ENCODE measurements around the gene C1GALT1. TPM values are rescaled to one million over a fixed set of nuclear protein-coding genes. Genes with fewer than 3 reads are reported as not detected.

Gene C1GALT1
- total RNA-seq, 1 experiment from 2014 or later: 81.5 TPM

GRCh38 chr7:7188742-7189141, 6.4 kb downstream of the C1GALT1 start:
- H3T11ph ChIP-seq (ENCODE audit: low read length): no peak overlapping the region
- H2BK15ac ChIP-seq (ENCODE audit: low read depth, low read length): no peak overlapping the region
- Mint-ChIP-seq H3K27ac (0 out of 7 replicates have a peak overlapping the region, but pooled peaks of 1 of the 3 experiments have one; percentile 56), H3K4me1 (peaks cover 25 to 28% of the 10 kb centered on the region in 2 experiments), H3K4me3 (no peak overlapping the region), H3K9me3 (peaks cover 21 to 26% of the 10 kb centered on the region in 2 experiments), H3K36me3 (ENCODE audit: insufficient read depth in 1 of 3, low read depth in 3 of 3) (peaks cover 26 to 55% (median 37%) of the 10 kb centered on the region in 3 experiments), H3K27me3 (ENCODE audit: low read depth) (no peaks in the 10 kb centered on the region)
- H2BK5ac ChIP-seq (ENCODE audit: insufficient read length, low read length): no peak overlapping the region
- no peak overlapping the region for H3K56ac ChIP-seq (ENCODE audit: insufficient read length, low read depth, low read length)
- H2BK120ac ChIP-seq (ENCODE audit: low read depth, low read length, poor library complexity, severe bottlenecking): no peak overlapping the region
- peaks cover 2% of the 10 kb centered on the region for H3K23me2 ChIP-seq (ENCODE audit: insufficient read length, low read depth, low read length, poor library complexity, severe bottlenecking)
- H3K14ac ChIP-seq (ENCODE audit: insufficient read depth, low read length): no peak overlapping the region
- H3K79me1 ChIP-seq (ENCODE audit: insufficient read depth, low read depth, low read length, poor library complexity, severe bottlenecking): no peaks in the 10 kb centered on the region
- peaks cover 47% of the 10 kb centered on the region for H3K79me2 ChIP-seq (ENCODE audit: insufficient read depth, low read length)
- no peak for TF ChIP-seq CTCF (conservative IDR thresholded peaks at IDR 0.05)
- peaks cover 3% of the 10 kb centered on the region; the same call in 1 of the 2 replicates for H3K4me1 ChIP-seq (ENCODE audit: insufficient read depth, low read length)
- no peak overlapping the region for H2BK20ac ChIP-seq (ENCODE audit: low read depth, low read length, poor library complexity, severe bottlenecking)
- H3K18ac ChIP-seq (ENCODE audit: insufficient read length, low read depth, low read length): no peak overlapping the region
- no peak overlapping the region for H3K4me2 ChIP-seq (ENCODE audit: insufficient read depth, insufficient read length, low read length)
- no peaks in the 10 kb centered on the region for H3K27me3 ChIP-seq (ENCODE audit: insufficient read depth, low read length)
- H2AK5ac ChIP-seq (ENCODE audit: insufficient read length, low read length): no peak overlapping the region
- no peak overlapping the region for H2AFZ ChIP-seq (ENCODE audit: low read length)
- H4K5ac ChIP-seq (ENCODE audit: insufficient read length, low read depth, low read length): no peak overlapping the region
- DNase-seq: no peak
- H4K91ac ChIP-seq (ENCODE audit: insufficient read length, low read depth, low read length): no peak overlapping the region
- no peak overlapping the region for H3K4ac ChIP-seq (ENCODE audit: low read depth, low read length)
- H3K9ac ChIP-seq (ENCODE audit: extremely low read depth, insufficient read length, low read length): no peak overlapping the region
- 100% methylated on average over 1 of the region's 4 CpGs for WGBS (ENCODE audit: extremely low coverage, insufficient read length, low lambda C conversion rate)
- no peaks in the 10 kb centered on the region for H4K20me1 ChIP-seq (ENCODE audit: control insufficient read depth, insufficient read depth, insufficient read length)
- no peaks in the 10 kb centered on the region for H3K9me3 ChIP-seq (ENCODE audit: control insufficient read depth, low read depth, low read length)
- no peak overlapping the region for H3K27ac ChIP-seq (ENCODE audit: insufficient read length, low read depth, low read length)
- no peak overlapping the region for H4K8ac ChIP-seq (replicated peaks; ENCODE audit: insufficient read length, low read depth, low read length)
- no peak overlapping the region for H3K23ac ChIP-seq (ENCODE audit: insufficient read length, low read depth, low read length)
- no peak overlapping the region for H2BK12ac ChIP-seq (ENCODE audit: insufficient read length, low read depth, low read length)
